ENCODE results near the gene TRABD. TPM values are rescaled to one million over a fixed set of nuclear protein-coding genes. Genes with fewer than 3 reads are reported as not detected.

The TRABD gene
- total RNA-seq, 1 experiment from 2014 or later: 55.7 TPM

- TF ChIP-seq SIN3A (IDR thresholded peaks at IDR 0.05; ENCODE audit: borderline replicate concordance, insufficient read depth, low read depth, low read length): no peak
- TF ChIP-seq, protein P1, sequence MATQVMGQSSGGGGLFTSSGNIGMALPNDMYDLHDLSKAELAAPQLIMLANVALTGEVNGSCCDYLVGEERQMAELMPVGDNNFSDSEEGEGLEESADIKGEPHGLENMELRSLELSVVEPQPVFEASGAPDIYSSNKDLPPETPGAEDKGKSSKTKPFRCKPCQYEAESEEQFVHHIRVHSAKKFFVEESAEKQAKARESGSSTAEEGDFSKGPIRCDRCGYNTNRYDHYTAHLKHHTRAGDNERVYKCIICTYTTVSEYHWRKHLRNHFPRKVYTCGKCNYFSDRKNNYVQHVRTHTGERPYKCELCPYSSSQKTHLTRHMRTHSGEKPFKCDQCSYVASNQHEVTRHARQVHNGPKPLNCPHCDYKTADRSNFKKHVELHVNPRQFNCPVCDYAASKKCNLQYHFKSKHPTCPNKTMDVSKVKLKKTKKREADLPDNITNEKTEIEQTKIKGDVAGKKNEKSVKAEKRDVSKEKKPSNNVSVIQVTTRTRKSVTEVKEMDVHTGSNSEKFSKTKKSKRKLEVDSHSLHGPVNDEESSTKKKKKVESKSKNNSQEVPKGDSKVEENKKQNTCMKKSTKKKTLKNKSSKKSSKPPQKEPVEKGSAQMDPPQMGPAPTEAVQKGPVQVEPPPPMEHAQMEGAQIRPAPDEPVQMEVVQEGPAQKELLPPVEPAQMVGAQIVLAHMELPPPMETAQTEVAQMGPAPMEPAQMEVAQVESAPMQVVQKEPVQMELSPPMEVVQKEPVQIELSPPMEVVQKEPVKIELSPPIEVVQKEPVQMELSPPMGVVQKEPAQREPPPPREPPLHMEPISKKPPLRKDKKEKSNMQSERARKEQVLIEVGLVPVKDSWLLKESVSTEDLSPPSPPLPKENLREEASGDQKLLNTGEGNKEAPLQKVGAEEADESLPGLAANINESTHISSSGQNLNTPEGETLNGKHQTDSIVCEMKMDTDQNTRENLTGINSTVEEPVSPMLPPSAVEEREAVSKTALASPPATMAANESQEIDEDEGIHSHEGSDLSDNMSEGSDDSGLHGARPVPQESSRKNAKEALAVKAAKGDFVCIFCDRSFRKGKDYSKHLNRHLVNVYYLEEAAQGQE (IDR thresholded peaks at IDR 0.05; ENCODE audit: insufficient read depth in 1 of 2, low read depth in 2 of 2, low read length in 1 of 2): no peak
- no peak for TF ChIP-seq TCF7L2 (IDR thresholded peaks at IDR 0.05; ENCODE audit: low read depth, low read length)
- TF ChIP-seq, protein P2, sequence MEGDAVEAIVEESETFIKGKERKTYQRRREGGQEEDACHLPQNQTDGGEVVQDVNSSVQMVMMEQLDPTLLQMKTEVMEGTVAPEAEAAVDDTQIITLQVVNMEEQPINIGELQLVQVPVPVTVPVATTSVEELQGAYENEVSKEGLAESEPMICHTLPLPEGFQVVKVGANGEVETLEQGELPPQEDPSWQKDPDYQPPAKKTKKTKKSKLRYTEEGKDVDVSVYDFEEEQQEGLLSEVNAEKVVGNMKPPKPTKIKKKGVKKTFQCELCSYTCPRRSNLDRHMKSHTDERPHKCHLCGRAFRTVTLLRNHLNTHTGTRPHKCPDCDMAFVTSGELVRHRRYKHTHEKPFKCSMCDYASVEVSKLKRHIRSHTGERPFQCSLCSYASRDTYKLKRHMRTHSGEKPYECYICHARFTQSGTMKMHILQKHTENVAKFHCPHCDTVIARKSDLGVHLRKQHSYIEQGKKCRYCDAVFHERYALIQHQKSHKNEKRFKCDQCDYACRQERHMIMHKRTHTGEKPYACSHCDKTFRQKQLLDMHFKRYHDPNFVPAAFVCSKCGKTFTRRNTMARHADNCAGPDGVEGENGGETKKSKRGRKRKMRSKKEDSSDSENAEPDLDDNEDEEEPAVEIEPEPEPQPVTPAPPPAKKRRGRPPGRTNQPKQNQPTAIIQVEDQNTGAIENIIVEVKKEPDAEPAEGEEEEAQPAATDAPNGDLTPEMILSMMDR (IDR thresholded peaks at IDR 0.05): no peak
- no peak for TF ChIP-seq POLR2AphosphoS5 (IDR thresholded peaks at IDR 0.05; ENCODE audit: low read depth, low read length)
- ATAC-seq: no peak
- Histone ChIP-seq H3K27ac (ENCODE audit: low read length) (no peak overlapping the region), H3K9me3 (ENCODE audit: control insufficient read depth, insufficient read depth, low read depth, low read length) (no peaks in the 10 kb centered on the region), H3K4me3 (ENCODE audit: low read depth in 2 of 2, low read length in 2 of 2) (no peak overlapping the region), H3K36me3 (ENCODE audit: control insufficient read depth, insufficient read depth, low read length) (0 out of 2 replicates have a peak, but pooled peaks cover 2% of the 10 kb centered on the region), H3K27me3 (ENCODE audit: control insufficient read depth, insufficient read depth, low read length) (no peaks in the 10 kb centered on the region), H3K4me1 (ENCODE audit: control insufficient read depth, insufficient read depth, low read length) (no peaks in the 10 kb centered on the region)
- CTCF ChIA-PET: no interaction called here
- no TSS peak for BruUV-seq (replicated peaks)
- in situ Hi-C loops (cut with HindIII; ENCODE audit: low pct_unique_long_range_greater_than_20kb, low sequenced_read_pairs) (no loop called here), intact Hi-C loops (cut with micrococcal nuclease; ENCODE audit: unreplicated experiment) (no loop called here)
- no peak for DNase-seq (ENCODE audit: low read depth, low spot score)
- POLR2A ChIA-PET: no interaction called here
Observed at GRCh38 chr22:50216055-50216683, 30.5 kb downstream of the TRABD start.

GRCh38 chr22:50216684-50217520, 31.2 kb downstream of the TRABD start:
- DNase-seq (ENCODE audit: low read depth, low spot score) (no peak), ATAC-seq (no peak)
- ChIA-PET CTCF (interaction anchor here (0.6 kb wide), 1 partner anchor 387 kb away, joined by 3 read pairs; no protein-coding TSS in a partner anchor), POLR2A (no interaction called here)
- Histone ChIP-seq H3K36me3 (ENCODE audit: control insufficient read depth, insufficient read depth, low read length) (0 out of 2 replicates have a peak, but pooled peaks cover 2% of the 10 kb centered on the region), H3K27me3 (ENCODE audit: control insufficient read depth, insufficient read depth, low read length) (no peaks in the 10 kb centered on the region), H3K4me3 (ENCODE audit: low read depth in 2 of 2, low read length in 2 of 2) (no peak overlapping the region), H3K9me3 (ENCODE audit: control insufficient read depth, insufficient read depth, low read depth, low read length) (no peaks in the 10 kb centered on the region), H3K4me1 (ENCODE audit: control insufficient read depth, insufficient read depth, low read length) (no peaks in the 10 kb centered on the region), H3K27ac (ENCODE audit: low read length) (no peak overlapping the region)
- intact Hi-C loops (cut with micrococcal nuclease; ENCODE audit: unreplicated experiment) (no loop called here), in situ Hi-C loops (cut with HindIII; ENCODE audit: low pct_unique_long_range_greater_than_20kb, low sequenced_read_pairs) (no loop called here)
- no TSS peak for BruUV-seq (replicated peaks)
- TF ChIP-seq POLR2AphosphoS5 (IDR thresholded peaks at IDR 0.05; ENCODE audit: low read depth, low read length): no peak
- TF ChIP-seq, protein P2 (IDR thresholded peaks at IDR 0.05): no peak
- TF ChIP-seq, protein P1 (IDR thresholded peaks at IDR 0.05; ENCODE audit: insufficient read depth in 1 of 2, low read depth in 2 of 2, low read length in 1 of 2): no peak
- no peak for TF ChIP-seq SIN3A (IDR thresholded peaks at IDR 0.05; ENCODE audit: borderline replicate concordance, insufficient read depth, low read depth, low read length)
- no peak for TF ChIP-seq TCF7L2 (IDR thresholded peaks at IDR 0.05; ENCODE audit: low read depth, low read length)
